NCI-H2227 (cell line): ENCODE data around the gene FAM171A1.
"Not testable (repeated sequence)": the region's sequence is repeated elsewhere in the genome, so short reads cannot be mapped to it uniquely, and the experiment has no call there.

Experiments
- DNase-seq: peaks from one replicate; lab custom pipeline; 2025; ENCODE audit not compliant: unreplicated experiment; lab: John Stamatoyannopoulos, UW

The FAM171A1 gene

DNA sequence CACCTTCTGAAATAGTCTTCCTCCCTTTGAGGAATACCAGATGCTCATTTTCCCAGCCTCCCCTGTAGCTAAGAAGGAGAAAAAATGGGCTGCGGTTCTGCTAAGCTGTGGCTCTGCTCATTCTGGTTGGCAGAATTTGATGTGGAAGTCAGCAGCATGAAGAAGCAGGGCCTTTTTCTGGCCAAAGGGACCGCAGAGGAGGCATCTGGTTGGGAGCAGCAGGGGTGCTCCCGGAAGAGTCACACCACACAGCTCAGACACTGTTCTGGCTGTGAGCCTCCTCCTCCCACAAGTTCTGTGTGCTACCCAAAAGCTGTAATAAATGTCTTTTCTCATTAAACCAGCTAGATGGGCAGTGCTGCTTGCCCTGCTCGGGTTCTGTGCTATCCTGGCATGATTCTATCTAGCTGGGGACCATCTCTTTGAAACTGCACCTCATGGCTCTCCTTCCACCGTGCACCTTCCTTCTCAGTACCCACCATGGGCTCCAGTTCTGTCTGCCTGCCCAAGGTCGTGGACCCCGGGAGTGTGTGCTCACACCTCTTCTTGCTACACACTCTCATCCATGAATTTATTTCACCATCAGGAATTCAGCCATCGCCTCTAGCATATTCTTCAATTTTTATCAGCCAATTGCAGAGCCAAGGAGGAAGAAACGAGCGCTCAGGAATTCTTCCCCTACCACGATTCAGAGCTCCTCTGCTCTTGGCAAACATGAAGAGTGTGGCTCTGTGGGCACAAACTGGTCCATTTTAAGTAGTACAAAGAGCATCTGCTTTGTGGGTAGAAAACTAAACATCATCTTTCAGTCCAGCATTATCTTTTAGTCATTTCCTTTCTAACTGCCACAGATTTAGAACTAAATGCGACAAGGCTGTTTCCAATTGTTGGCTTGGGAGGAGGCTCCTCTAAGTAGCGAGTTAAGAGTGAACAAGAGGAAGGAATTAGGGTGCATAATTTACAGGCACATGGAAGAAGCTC lies 76.9 kb downstream of the FAM171A1 start:
- no peak for DNase-seq

DNA sequence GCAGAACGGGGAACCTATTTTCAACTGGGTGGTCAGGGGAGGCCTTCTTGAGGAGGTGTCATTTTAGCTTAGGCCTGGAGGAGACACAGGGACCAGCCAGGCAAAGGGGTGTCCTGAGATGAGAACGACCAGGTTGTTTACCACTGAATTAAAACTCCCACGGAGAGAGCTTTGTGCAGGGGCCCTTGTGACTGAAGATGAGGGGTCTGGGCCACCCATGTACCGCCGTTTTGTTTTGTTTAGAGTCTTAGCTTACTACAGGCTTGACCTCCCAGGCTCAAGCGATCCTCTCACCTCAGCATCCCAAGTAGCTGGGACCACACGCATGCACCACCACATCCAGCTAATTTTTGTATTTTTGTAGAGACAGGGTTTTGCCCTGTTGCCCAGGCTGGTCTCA lies 80.4 kb downstream of the FAM171A1 start:
- DNase-seq = no peak

- DNase-seq = no peak
Measured at GRCh38 chr10:15290150-15290549, 80.9 kb downstream of the FAM171A1 start.

GRCh38 chr10:15280974-15281373 lies 90.1 kb downstream of the FAM171A1 start:
- DNase-seq = no peak

DNA sequence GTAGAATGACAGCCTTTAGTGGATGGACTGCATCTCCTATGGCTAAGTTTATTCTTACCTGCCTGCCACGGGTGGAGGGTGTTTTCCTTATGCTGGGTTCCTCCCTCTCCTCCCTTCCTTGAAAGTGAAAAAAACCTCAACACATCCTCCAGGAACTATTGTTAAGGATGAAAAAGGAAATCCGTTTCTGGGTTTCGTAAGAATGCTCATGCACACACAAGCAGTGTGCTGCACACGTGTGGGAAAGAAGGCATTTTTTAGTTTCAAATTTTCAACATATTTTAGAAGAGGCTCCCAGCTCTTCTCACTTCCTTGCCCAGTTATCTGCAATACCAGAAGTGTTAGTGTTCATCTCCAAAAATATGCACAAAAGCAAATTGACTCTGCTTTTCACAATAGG lies 90.6 kb downstream of the FAM171A1 start:
- no peak for DNase-seq

DNA sequence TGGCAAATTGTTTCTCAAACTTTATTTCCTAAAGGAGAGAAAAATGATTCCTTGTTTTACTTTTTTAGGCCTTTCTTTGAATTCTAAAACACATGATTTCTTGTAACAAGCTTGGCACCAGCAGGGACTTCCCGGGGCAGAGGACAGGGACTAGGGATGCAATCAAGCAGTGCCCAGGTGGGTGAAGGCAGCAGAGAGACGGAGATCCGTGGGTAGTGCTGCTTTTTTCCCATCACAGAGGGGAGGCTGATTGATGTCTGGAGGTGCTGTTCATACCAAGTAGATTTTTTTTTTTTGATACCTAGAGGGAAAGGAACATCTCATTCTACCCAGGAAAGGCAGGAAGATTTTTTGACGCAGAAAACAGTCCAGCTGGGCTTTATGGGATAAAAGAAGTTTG lies 91.9 kb downstream of the FAM171A1 start:
- DNase-seq = no peak

DNA sequence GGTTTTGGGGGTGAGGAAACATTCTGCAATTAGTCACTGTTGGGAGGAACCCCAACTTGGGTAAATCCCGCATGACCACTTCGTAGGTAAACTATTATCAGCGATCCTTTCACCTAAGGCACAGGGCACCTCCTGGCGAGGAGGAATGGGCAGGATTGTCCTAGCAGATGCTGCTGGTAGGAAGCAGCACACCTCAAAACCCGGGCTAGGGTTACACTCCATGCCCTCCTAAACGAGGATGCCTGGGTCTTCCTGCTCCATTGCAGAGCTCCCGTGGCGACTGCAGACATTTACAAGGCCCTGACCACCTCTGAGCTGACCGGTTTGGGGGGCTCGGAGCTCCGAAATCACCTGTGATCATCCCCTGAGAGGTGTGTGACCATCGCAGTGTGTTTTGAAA lies 92.3 kb downstream of the FAM171A1 start:
- DNase-seq = no peak

DNA sequence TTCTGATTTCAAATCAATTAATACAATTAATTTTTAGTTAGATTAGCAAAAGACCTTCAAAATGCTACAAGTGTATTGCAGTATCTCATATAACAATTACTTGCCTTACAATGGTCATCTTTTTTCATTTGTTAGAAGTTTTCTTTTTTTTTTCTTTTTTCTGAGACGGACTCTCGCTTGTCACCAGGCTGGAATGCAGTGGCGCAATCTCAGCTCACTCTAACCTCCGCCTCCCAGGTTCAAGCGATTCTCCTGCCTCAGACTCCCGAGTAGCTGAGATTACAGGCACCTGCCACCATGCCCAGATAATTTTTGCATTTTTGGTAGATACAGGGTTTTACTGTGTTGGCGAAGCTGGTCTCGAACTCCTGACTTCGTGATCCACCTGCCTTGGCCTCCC lies 95.0 kb downstream of the FAM171A1 start:
- DNase-seq = not testable (repeated sequence)

DNA sequence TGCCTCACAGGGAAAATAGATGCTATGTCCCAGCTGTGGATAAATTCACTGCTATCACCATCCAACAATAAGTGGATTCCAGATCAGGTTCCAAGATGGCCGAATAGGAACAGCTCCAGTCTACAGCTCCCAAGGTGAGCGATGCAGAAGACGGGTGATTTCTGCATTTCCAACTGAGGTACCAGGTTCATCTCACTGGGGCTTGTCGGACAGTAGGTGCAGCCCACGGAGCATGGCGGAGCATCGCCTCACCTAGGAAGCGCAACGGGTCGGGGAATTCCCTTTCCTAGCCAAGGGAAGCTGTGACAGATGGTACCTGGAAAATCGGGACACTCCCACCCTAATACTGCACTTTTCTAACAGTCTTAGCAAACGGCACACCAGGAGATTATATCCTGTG lies 101.3 kb downstream of the FAM171A1 start:
- DNase-seq = not testable (repeated sequence)

DNA sequence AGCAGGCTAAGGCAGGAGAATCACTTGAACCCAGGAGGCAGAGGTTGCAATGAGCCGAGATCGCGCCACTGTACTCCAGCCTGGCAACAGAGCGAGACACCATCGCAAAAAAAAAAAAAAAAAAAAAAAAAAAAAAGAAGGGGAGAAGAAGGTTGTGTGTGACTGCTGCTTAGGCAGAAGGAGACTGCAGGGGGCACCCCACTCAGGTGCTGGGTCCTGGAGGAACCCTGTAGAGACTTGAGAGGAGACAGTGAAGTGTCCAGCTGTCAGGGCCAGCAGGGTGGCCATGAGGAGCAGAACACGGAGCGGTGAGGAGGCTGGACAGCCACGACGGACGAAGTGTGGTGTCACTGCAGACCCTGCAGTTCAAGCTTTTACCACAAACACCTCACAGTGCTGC lies 103.6 kb downstream of the FAM171A1 start:
- DNase-seq = no peak

- no peak for DNase-seq
Measured at GRCh38 chr10:15266117-15266516, 105.0 kb downstream of the FAM171A1 start.

GRCh38 chr10:15265558-15265957 lies 105.5 kb downstream of the FAM171A1 start:
- no peak for DNase-seq

DNA sequence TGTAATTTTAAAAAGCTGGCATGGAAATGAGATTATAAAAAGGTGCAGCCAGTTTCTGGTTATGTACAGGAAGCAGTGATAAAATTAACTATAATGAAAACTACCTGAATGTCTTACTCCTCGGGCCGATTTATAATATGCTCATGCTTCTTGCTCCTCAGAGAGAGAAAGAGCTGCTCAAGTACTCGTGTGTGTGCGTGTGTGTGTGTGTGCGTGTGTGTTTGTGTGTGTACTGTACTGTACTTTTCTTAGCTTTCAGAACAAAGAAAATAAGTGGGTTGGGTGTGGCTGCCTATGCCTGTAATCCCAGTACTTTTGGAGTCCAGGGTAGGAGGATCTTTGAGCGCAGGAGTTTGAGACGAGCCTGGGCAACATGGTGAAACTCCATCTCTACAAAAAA lies 106.0 kb downstream of the FAM171A1 start:
- no peak for DNase-seq

- DNase-seq = no peak
Measured at GRCh38 chr10:15263657-15264323, 107.3 kb downstream of the FAM171A1 start.

- DNase-seq = no peak
Measured at GRCh38 chr10:15262036-15262713, 108.9 kb downstream of the FAM171A1 start.

- no peak for DNase-seq
Measured at GRCh38 chr10:15259136-15259535, 112.0 kb downstream of the FAM171A1 start.

DNA sequence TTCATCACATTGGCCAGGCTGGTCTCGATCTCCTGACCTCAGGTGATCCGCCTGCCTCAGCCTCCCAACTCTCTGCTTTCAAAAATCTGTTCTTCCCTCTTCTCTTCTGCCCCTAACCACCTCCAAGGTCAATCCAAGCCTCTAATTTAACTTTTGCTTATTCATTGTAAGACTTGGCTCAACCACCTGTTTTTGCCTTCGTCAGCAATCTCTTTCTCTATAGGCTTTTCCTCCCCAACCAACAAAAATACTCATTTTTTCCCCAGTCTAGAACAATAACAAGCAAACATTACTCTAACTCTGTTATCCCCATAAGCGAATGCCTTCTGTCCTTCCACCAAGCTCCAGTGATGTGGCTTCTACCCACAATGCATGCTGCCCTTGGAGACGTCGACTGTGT lies 112.8 kb downstream of the FAM171A1 start:
- no peak for DNase-seq

GRCh38 chr10:15255961-15256360 lies 115.1 kb downstream of the FAM171A1 start:
- DNase-seq = no peak

DNA sequence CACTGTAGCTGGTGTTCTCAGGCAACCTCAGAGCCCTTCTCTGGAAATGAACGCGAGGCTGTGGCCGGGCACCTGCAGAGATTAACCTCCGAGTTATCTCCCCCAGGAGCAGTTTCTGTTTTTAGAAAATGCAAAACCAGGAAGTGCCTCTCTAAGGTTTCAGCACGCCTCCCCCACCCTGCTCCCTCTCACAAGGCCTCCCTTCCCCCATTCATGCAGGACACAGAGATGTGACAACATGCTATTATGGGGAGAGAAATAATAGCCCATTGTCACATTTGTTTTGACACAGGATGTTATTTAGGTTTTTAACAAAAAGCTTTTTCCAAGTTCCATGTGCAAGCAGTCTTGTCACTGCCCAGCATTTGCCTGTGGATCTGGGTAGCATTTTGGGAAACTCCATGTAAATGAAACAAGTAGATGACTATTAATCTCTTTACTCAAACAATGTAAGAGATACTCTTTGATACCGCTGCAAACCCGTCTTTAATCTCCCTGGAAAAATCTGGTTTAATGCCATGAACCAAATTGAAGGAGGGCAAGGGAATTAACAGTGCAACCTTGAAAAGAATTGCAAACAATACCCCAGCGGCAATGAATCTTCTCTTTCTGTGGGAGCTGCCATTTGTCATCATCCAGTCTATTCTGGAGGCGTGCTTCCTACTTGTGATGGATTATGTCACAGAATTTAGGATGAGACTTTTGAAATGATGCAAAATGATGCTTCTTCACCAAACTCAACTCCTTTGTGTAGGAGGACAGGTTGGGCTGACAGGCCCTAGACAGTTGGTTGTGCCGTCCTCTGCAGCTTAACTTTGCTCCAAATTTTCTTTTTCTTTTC lies 116.1 kb downstream of the FAM171A1 start:
- peak; percentile 77 for DNase-seq

DNA sequence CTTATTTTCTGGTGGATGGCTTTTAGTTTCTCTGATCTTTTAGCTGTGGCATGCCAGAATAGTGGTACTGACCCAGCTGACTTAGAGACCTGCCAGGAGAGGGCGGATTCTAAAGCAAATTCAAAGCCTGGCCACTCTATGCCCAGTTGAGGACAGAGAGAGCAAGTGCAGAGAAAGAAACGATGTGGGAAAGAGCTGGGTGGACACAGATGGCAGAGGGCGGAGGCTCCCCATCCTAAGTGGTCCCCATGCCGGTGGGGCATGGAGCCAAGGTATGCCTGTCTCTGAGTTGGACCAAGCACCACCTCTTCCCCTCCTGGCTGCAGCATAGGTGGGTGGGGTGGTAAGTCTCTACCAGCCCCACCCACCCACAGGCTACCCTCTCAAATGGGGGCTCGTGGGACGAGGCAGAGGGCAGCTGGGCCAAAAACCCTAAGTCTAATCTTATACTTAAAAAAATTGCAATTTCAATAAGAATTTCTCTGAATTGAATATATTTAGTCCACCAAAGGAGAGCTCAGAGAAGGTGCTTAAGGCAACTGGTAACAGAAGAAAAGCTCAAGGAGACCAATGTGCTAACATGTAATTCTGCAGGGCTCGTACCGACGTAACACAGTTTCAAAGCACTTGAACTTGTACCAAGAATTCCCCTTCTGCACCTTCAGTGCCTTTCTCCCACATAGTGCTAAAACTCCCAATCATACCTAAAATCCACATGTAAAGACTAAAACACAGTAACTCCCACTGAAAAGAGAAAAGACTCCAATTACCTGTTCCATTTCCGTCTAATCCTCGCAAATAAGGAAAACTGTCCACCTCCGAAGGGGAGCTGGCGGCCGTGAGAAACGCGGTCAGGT lies 116.9 kb downstream of the FAM171A1 start:
- DNase-seq = no peak
